ENCODE measurements around the gene SDCBP2. TPM values are rescaled to one million over a fixed set of nuclear protein-coding genes. Genes with fewer than 3 reads are reported as not detected.

SDCBP2 gene
- total RNA-seq, 1 donor from 2014 or later: 4.1 TPM

- Mint-ChIP-seq H3K9me3 (peaks cover 4% of the 10 kb centered on the region), H3K36me3 (ENCODE audit: low read depth) (peaks cover 11% of the 10 kb centered on the region), H3K4me3 (ENCODE audit: low read depth) (no peak overlapping the region), H3K4me1 (ENCODE audit: low read depth) (peaks cover 21% of the 10 kb centered on the region), H3K27me3 (ENCODE audit: low read depth) (no peaks in the 10 kb centered on the region), H3K27ac (peak overlapping the region; percentile 43)
- DNase-seq (ENCODE audit: low spot score): no peak
- intact Hi-C loops (cut with micrococcal nuclease): loop anchor here (2.0 to 10.0 kb wide), 4 partner anchors 23 to 1147 kb away; partner anchors contain the start of genes SNRPB and STK35
Measured at GRCh38 chr20:1323830-1324597, 4.9 kb downstream of the SDCBP2 start.

GRCh38 chr20:1323256-1323655 is 5.7 kb downstream of the SDCBP2 start:
- intact Hi-C loops (cut with micrococcal nuclease): loop anchor here (10.0 kb wide), 2 partner anchors 342 to 782 kb away; partner anchors contain the start of gene STK35
- peaks cover 11% of the 10 kb centered on the region for H3K36me3 Mint-ChIP-seq (ENCODE audit: low read depth)
- peak overlapping the region; percentile 54 for H3K27ac Mint-ChIP-seq
- H3K9me3 Mint-ChIP-seq: peaks cover 4% of the 10 kb centered on the region
- H3K4me3 Mint-ChIP-seq (ENCODE audit: low read depth): no peak overlapping the region
- H3K27me3 Mint-ChIP-seq (ENCODE audit: low read depth): no peaks in the 10 kb centered on the region
- peaks cover 24% of the 10 kb centered on the region for H3K4me1 Mint-ChIP-seq (ENCODE audit: low read depth)
- DNase-seq (ENCODE audit: low spot score): no peak

- H3K36me3 Mint-ChIP-seq (ENCODE audit: low read depth): peaks cover 6% of the 10 kb centered on the region
- peak overlapping the region; percentile 54 for H3K27ac Mint-ChIP-seq
- H3K27me3 Mint-ChIP-seq (ENCODE audit: low read depth): no peaks in the 10 kb centered on the region
- intact Hi-C loops (cut with micrococcal nuclease): loop anchor here (10.0 kb wide), 2 partner anchors 342 to 782 kb away; partner anchors contain the start of gene STK35
- H3K4me3 Mint-ChIP-seq (ENCODE audit: low read depth): no peak overlapping the region
- peaks cover 4% of the 10 kb centered on the region for H3K9me3 Mint-ChIP-seq
- H3K4me1 Mint-ChIP-seq (ENCODE audit: low read depth): peaks cover 30% of the 10 kb centered on the region
- DNase-seq (ENCODE audit: low spot score): no peak
Measured at GRCh38 chr20:1322511-1323245, 6.3 kb downstream of the SDCBP2 start.

DNA sequence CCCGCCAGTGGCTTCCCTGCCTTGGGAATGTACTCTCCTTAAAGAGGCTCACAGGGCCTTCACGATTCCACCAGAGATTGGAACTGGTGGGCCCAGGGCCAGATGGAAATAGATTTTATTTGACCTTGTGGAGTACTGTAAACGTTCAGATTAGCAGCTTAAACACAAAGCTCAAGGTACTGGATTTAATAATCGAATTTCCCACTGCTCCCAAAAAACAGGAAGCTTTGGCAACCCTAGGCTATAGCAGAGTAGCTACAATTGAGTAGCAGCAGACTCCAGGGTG is 7.3 kb downstream of the SDCBP2 start:
- no peaks in the 10 kb centered on the region for H3K27me3 Mint-ChIP-seq (ENCODE audit: low read depth)
- no peak overlapping the region for H3K27ac Mint-ChIP-seq
- intact Hi-C loops (cut with micrococcal nuclease): loop anchor here (10.0 kb wide), 2 partner anchors 343 to 783 kb away; partner anchors contain the start of gene STK35
- peaks cover 34% of the 10 kb centered on the region for H3K4me1 Mint-ChIP-seq (ENCODE audit: low read depth)
- H3K36me3 Mint-ChIP-seq (ENCODE audit: low read depth): peaks cover 3% of the 10 kb centered on the region
- no peak for DNase-seq (ENCODE audit: low spot score)
- no peak overlapping the region for H3K4me3 Mint-ChIP-seq (ENCODE audit: low read depth)
- peaks cover 4% of the 10 kb centered on the region for H3K9me3 Mint-ChIP-seq

GRCh38 chr20:1320902-1321653 is 7.9 kb downstream of the SDCBP2 start:
- Mint-ChIP-seq H3K36me3 (ENCODE audit: low read depth) (peaks cover 3% of the 10 kb centered on the region), H3K4me1 (ENCODE audit: low read depth) (peaks cover 34% of the 10 kb centered on the region), H3K9me3 (peaks cover 4% of the 10 kb centered on the region), H3K27me3 (ENCODE audit: low read depth) (no peaks in the 10 kb centered on the region), H3K27ac (no peak overlapping the region), H3K4me3 (ENCODE audit: low read depth) (no peak overlapping the region)
- intact Hi-C loops (cut with micrococcal nuclease): loop anchor here (10.0 kb wide), 2 partner anchors 344 to 784 kb away; partner anchors contain the start of gene STK35
- no peak for DNase-seq (ENCODE audit: low spot score)

GRCh38 chr20:1320016-1320415 is 8.9 kb downstream of the SDCBP2 start:
- intact Hi-C loops (cut with micrococcal nuclease): loop anchor here (10.0 kb wide), 2 partner anchors 345 to 785 kb away; partner anchors contain the start of gene STK35
- H3K27me3 Mint-ChIP-seq (ENCODE audit: low read depth): no peaks in the 10 kb centered on the region
- peaks cover 4% of the 10 kb centered on the region for H3K9me3 Mint-ChIP-seq
- peaks cover 3% of the 10 kb centered on the region for H3K36me3 Mint-ChIP-seq (ENCODE audit: low read depth)
- H3K4me1 Mint-ChIP-seq (ENCODE audit: low read depth): peaks cover 34% of the 10 kb centered on the region
- no peak overlapping the region for H3K27ac Mint-ChIP-seq
- DNase-seq (ENCODE audit: low spot score): no peak
- H3K4me3 Mint-ChIP-seq (ENCODE audit: low read depth): no peak overlapping the region

DNA sequence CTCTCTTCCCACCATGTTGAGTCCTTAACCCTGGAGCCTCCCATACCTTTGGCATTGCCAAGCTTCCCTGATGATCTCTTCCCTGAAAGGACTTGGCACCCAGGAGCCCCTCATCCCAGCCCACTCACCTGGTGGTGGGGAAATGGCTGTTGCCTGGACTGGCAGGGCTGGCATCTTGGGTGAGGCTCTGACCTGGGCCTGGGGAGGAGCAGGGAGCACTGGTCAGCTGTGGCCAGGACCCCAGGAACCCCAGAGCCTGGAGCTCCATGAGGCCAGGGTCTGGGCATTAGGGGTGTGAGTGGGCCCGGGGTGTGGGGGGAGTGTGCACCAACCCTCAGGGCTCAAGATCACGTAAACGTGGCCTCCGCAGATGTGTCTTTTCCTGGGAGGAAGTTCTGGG is 9.5 kb downstream of the SDCBP2 start:
- intact Hi-C loops (cut with micrococcal nuclease): no loop called here

GRCh38 chr20:1319051-1319450 is 9.9 kb downstream of the SDCBP2 start:
- Mint-ChIP-seq H3K27me3 (ENCODE audit: low read depth) (no peaks in the 10 kb centered on the region), H3K4me3 (ENCODE audit: low read depth) (no peak overlapping the region), H3K4me1 (ENCODE audit: low read depth) (peaks cover 28% of the 10 kb centered on the region), H3K9me3 (peaks cover 4% of the 10 kb centered on the region), H3K36me3 (ENCODE audit: low read depth) (peaks cover 3% of the 10 kb centered on the region), H3K27ac (no peak overlapping the region)
- DNase-seq (ENCODE audit: low spot score): no peak
- intact Hi-C loops (cut with micrococcal nuclease): no loop called here

More for the DNA sequence above, 9.5 kb downstream of the SDCBP2 start:
- Mint-ChIP-seq H3K27ac (no peak overlapping the region), H3K4me3 (ENCODE audit: low read depth) (no peak overlapping the region), H3K27me3 (ENCODE audit: low read depth) (no peaks in the 10 kb centered on the region), H3K4me1 (ENCODE audit: low read depth) (peaks cover 32% of the 10 kb centered on the region), H3K9me3 (peaks cover 4% of the 10 kb centered on the region), H3K36me3 (ENCODE audit: low read depth) (peaks cover 3% of the 10 kb centered on the region)
- no peak for DNase-seq (ENCODE audit: low spot score)

DNA sequence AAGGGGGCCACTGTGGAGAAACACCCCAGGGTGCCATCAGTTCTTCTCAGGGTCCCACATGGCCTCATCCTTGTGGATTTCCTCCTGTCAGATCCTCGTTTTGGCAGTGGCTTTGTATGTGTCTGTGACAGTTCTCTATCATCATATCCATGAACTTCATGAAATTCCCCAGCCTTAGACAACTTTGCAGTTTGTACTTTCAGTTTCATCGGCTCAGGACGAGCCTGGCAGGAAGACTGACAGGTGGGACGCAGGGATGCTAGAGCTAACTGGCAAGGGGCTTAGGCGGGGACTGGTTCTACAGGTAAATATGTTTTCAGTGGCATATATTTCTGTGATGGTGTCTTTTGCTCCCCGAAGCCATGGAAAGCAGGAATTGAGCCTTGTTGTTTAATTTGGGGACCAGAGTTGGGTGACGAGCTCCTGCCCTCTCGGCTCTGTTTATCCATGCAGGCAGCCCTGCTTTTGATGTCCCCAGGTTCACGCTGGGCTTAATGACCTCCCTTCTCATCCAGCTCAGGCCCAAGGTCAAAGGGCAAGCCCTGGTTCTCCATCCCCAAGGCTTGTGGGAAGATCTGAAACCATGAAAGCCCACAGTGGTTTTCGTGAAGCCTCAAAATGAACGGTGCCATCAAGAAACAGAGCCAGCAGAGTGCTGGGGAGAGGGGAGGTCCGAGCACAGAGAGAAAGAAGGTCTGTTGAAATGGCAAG is 11.2 kb downstream of the SDCBP2 start:
- DNase-seq (ENCODE audit: low spot score): no peak
- Mint-ChIP-seq H3K4me3 (ENCODE audit: low read depth) (no peak overlapping the region), H3K27ac (no peak overlapping the region), H3K36me3 (ENCODE audit: low read depth) (peaks cover 3% of the 10 kb centered on the region), H3K9me3 (peaks cover 4% of the 10 kb centered on the region), H3K4me1 (ENCODE audit: low read depth) (peaks cover 23% of the 10 kb centered on the region), H3K27me3 (ENCODE audit: low read depth) (no peaks in the 10 kb centered on the region)
- intact Hi-C loops (cut with micrococcal nuclease): no loop called here

DNA sequence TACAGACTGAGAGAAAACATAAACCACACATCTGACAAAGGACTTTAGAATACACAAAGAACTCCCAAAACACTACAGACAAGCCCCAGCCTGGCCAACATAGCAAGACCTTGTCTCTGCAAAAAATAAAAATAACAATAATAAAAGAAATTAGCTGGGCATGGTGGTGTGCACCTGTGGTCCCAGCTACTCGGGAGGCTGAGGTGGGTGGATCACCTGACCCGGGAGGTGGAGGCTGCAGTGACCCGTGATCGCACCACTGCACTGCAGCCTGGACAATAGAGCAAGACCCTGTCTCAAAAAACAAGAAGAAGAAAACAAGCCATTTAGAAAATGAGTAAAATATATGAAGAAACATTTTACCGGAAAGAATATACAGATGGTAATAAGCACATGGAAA is 13.1 kb downstream of the SDCBP2 start:
- no peak overlapping the region for H3K4me3 Mint-ChIP-seq (ENCODE audit: low read depth)
- no peaks in the 10 kb centered on the region for H3K9me3 Mint-ChIP-seq
- no peaks in the 10 kb centered on the region for H3K27me3 Mint-ChIP-seq (ENCODE audit: low read depth)
- DNase-seq (ENCODE audit: low spot score): no peak
- H3K27ac Mint-ChIP-seq: no peak overlapping the region
- intact Hi-C loops (cut with micrococcal nuclease): no loop called here
- no peaks in the 10 kb centered on the region for H3K36me3 Mint-ChIP-seq (ENCODE audit: low read depth)
- peaks cover 21% of the 10 kb centered on the region for H3K4me1 Mint-ChIP-seq (ENCODE audit: low read depth)

GRCh38 chr20:1313236-1313964 is 15.5 kb downstream of the SDCBP2 start:
- Mint-ChIP-seq H3K36me3 (ENCODE audit: low read depth) (no peaks in the 10 kb centered on the region), H3K4me3 (ENCODE audit: low read depth) (no peak overlapping the region), H3K9me3 (no peaks in the 10 kb centered on the region), H3K27me3 (ENCODE audit: low read depth) (no peaks in the 10 kb centered on the region), H3K4me1 (ENCODE audit: low read depth) (peaks cover 14% of the 10 kb centered on the region), H3K27ac (no peak overlapping the region)
- peak; percentile 38 for DNase-seq (ENCODE audit: low spot score)
- intact Hi-C loops (cut with micrococcal nuclease): loop anchor here (1.0 kb wide), 1 partner anchor 124 kb away; no protein-coding TSS in a partner anchor
